HG03045 (cell line): ENCODE data around the gene B4GALT2.

Experiments
- ATAC-seq: cut with Tn5 transposase; IDR thresholded peaks from one replicate; pipeline ENCODE4 v1.9.1; 2021; ENCODE audit warnings: mild to moderate bottlenecking, moderate library complexity; ENCODE audit not compliant: unreplicated experiment

B4GALT2 gene, protein sequence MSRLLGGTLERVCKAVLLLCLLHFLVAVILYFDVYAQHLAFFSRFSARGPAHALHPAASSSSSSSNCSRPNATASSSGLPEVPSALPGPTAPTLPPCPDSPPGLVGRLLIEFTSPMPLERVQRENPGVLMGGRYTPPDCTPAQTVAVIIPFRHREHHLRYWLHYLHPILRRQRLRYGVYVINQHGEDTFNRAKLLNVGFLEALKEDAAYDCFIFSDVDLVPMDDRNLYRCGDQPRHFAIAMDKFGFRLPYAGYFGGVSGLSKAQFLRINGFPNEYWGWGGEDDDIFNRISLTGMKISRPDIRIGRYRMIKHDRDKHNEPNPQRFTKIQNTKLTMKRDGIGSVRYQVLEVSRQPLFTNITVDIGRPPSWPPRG

DNA sequence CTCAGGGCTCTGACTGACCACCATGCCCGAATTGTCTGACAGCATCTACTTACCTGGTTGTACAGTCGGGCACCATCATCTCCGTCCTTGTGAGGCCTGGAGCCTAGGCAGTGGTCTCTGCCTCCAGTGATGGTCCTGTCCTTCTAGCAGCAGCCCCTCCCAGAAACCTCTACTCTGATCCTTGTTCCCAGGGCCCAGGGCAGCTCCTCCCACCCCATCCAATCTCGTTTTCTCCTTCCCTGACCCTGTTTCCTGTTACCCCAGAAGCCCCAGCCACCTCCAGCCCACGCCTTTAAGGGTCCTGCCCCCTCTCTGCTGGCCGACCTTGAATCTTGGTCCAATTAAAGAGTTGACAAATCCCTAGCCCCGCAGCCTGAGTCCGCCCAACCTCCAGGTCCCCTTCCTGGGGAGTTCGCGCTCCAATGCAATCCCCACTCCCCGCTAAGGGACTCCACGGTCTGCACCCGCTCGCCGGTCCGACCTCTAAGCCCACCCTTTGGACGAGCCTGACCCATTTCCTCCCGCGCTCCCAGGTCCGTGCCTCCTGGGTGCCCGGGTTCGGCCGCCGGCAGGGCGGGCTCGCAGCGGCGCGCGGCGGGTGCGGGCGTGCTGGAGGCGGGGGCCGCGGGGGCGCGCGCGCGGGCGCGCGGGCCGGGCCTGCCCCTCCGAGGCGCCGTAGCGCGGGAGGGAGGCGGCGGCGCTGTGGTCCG, at the start of gene B4GALT2:
B4GALT2 (plus strand) TSS at position 660 of the 710 bp plus-strand sequence. CDS start 1,951 bp downstream, outside the sequence.
- ATAC-seq = no peak

DNA sequence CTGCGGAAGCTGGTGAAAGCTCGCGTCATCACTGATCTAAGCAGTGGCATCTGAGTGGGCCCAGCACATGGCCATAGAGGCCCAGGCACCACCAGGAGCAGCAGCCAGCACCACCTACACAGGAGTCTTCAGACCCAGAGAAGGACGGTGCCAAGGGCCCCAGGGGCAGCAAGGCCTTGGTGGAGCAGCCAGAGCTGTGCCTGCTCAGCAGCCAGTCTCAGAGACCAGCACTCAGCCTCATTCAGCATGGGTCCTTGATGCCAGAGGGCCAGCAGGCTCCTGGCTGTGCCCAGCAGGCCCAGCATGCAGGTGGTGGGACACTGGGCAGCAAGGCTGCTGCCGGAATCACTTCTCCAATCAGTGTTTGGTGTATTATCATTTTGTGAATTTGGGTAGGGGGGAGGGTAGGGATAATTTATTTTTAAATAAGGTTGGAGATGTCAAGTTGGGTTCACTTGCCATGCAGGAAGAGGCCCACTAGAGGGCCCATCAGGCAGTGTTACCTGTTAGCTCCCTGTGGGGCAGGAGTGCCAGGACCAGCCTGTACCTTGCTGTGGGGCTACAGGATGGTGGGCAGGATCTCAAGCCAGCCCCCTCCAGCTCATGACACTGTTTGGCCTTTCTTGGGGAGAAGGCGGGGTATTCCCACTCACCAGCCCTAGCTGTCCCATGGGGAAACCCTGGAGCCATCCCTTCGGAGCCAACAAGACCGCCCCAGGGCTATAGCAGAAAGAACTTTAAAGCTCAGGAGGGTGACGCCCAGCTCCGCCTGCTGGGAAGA, 48.7 kb upstream of the B4GALT2 start:
- ATAC-seq = no peak

DNA sequence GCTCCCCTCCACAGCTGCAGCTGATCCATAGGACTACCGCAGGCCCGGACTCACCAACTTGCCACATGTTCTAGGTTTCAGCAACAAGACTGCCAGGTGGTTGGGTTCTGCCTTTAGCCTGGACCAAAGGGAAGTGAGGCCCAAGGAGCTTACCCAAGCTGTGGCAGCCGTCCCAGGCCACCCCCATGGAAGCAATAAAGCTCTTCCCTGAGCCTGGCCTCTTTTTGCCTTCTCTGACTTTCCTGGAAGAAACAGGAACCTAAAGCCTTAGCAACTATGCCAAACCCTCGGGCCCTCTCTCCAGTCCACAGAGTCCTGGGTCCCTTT, 48.1 kb upstream of the B4GALT2 start:
- ATAC-seq = no peak

DNA sequence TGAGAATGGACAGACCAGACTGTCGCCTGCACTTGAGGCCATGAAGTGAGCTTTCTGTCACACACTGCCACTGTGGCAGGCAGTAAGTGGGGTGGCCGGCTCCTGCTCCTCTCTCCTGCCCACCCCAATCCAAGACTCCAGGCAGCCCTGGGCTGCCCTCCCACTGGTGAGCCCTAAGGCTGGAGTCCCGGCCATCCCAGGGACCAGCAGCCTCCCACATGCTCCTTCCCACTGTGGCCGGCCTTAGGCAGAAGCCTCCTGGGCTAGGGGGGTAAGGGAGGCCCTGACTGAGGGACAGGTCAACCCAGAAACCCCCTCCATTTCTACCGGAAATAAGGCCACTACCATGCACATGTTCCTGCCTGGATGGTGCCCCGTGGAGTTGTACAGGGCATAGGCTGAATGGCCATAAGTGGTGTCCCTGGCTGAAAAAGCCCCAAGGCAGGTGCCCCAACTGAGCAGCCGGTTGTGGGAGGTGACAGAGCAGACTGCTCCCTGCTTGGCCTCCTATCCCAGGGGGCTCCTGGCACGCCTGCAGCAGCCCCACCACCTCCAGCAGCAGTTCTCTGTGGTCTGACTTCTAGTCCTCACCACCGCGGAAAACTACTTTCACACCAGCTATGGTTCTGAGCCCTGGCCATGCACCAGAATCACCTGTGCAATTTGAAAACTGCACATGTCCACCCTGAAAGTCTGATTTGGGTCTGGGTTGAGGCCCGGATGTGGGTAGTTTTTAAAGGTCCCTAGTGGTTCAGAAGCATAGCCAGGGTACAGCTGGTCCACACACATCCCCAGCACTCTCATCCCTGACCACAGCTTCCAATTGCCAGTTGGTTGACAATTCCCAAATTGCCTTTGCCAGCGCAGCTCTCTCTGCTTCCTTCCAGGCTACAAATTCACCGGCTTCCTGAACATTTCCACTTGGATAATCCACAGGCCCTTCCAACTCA, 47.0 kb upstream of the B4GALT2 start:
- no peak for ATAC-seq

DNA sequence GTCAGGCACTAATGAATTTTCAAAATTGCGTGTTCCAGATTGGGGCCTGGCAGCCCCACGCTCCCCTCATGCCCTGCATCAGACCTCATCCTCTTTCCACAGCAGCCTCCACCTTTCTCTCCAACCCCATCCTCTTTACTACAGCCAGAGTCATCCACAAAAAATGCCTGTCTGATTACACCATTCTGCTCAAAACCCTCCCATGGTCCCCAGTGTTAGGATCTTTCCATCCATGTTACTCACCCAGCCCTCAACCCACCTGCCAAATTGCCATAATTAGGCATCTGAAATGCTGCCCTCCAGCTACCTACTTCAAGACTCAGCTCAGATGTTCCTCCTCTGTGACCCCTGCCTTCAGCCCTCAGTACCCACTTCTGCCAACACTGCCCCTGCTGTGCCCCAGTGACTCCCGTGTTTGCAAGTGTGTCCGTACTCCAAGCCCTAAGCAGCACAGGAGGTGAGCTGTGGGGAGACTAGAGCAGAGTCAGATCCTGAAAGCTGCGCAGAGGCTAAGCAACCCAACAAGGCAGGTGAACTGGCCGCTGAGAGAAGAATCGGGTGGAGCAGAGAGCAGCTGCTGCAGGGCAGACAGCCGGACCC, 46.1 kb upstream of the B4GALT2 start:
- no peak for ATAC-seq

DNA sequence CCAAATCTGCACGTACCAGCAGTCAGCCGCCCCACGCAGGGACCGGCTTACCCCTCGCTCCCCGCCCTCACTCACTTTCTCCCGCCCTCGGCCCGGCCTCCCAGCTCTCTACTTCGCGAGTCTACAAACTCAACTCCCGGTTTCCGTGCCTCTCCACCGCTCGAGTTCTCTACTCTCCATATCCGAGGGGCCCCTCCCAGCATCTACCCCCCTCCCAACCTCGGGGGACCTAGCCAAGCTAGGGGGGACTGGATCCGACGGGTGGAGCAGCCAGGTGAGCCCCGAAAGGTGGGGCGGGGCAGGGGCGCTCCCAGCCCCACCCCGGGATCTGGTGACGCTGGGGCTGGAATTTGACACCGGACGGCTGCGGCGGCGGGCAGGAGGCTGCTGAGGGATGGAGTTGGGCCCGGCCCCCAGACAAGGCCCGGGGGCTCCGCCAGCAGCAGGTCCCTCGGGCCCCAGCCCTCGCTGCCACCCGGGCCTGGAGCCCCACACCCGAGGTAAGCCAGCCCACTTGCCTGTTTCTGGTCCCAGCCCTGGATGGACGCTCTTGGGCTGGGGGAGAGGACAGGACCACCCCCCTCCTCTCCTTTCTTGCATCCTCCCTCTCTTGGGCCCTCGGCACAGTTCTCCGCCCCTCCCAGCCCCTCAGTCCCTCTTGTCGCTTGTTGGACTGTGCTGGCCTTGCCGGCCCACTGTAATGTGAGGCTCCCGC, 45.5 kb upstream of the B4GALT2 start, which contains the start of gene ARTN:
ARTN (plus strand) TSS at position 416 of the 715 bp plus-strand sequence. CDS start 1,856 bp downstream, outside the sequence.
- ATAC-seq = no peak

DNA sequence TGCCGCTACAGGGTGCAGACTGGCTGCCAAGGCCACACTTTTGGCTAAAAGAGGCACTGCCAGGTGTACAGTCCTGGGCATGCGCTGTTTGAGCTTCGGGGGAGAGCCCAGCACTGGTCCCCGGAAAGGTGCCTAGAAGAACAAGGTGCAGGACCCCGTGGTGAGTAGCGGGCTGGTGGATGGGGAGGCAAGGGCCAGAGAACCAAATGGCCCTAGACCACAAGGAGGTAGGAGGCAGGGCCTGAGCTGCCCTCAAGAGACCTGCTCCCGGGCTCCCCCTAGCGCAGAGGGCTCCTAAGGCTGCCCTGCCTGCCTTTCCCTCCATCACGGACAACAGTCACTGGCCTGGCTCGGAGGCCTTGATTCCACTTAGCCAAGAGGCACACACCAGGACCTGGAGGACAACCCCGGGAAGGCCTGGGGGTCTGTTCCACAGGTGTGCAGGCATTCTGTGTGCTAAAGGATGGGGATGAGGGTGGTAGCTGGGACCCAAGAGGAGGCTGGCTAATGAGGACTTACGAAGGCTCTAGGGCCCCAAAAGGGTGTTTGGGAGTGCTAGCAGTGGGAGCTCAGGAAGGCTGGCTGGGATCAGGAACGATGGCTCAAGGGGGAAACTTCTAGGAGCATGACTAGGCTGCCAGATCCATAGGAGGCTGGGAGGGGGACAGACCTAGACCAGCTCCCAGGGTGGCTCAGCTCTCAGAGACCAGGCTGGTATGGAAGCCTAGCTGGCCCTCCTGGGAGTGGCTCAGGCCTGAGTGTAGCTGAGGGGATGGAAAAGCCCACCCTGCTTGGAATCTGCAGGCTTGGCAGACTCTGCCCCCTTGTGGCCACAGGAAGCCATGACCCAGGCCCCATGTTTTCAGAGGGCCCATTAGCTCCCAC, 44.7 kb upstream of the B4GALT2 start:
- ATAC-seq = no peak

DNA sequence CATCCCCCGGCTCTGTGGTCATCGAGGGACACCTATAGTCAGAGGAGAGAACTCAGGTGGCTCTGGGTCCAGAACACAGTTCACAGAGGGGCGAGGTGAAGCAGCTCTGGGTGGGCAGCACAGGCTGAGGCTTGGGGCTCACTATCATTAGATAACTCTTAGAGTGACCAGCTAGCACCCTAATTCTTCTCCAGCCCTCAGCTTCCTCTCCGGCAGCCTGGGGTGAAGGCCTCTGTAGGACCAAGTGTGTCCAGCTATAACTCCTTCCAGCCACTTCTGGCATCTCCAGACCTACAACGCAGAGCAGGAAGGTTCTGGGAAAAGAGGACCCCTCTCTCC, 44.1 kb upstream of the B4GALT2 start:
- no peak for ATAC-seq

DNA sequence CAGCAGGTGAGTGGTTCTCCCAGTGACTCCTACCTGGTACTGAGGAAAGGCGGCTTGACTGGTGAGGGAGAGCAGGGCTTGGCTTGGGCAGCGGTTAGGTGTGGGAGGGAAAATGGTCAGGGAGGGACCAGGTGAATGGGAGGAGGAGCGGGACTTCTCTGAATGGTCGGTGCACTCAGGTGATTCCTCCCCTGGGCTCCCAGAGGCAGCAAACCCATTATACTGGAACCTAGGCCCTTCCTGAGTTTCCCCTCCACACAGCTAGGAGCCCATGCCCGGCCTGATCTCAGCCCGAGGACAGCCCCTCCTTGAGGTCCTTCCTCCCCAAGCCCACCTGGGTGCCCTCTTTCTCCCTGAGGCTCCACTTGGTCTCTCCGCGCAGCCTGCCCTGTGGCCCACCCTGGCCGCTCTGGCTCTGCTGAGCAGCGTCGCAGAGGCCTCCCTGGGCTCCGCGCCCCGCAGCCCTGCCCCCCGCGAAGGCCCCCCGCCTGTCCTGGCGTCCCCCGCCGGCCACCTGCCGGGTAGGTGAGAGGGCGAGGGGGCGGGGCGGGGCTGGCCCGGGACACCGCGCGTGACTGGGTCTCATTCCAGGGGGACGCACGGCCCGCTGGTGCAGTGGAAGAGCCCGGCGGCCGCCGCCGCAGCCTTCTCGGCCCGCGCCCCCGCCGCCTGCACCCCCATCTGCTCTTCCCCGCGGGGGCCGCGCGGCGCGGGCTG, 43.1 kb upstream of the B4GALT2 start:
- ATAC-seq = no peak

DNA sequence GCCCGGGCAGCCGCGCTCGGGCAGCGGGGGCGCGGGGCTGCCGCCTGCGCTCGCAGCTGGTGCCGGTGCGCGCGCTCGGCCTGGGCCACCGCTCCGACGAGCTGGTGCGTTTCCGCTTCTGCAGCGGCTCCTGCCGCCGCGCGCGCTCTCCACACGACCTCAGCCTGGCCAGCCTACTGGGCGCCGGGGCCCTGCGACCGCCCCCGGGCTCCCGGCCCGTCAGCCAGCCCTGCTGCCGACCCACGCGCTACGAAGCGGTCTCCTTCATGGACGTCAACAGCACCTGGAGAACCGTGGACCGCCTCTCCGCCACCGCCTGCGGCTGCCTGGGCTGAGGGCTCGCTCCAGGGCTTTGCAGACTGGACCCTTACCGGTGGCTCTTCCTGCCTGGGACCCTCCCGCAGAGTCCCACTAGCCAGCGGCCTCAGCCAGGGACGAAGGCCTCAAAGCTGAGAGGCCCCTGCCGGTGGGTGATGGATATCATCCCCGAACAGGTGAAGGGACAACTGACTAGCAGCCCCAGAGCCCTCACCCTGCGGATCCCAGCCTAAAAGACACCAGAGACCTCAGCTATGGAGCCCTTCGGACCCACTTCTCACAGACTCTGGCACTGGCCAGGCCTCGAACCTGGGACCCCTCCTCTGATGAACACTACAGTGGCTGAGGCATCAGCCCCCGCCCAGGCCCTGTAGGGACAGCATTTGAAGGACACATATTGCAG, 42.4 kb upstream of the B4GALT2 start:
- ATAC-seq = no peak

DNA sequence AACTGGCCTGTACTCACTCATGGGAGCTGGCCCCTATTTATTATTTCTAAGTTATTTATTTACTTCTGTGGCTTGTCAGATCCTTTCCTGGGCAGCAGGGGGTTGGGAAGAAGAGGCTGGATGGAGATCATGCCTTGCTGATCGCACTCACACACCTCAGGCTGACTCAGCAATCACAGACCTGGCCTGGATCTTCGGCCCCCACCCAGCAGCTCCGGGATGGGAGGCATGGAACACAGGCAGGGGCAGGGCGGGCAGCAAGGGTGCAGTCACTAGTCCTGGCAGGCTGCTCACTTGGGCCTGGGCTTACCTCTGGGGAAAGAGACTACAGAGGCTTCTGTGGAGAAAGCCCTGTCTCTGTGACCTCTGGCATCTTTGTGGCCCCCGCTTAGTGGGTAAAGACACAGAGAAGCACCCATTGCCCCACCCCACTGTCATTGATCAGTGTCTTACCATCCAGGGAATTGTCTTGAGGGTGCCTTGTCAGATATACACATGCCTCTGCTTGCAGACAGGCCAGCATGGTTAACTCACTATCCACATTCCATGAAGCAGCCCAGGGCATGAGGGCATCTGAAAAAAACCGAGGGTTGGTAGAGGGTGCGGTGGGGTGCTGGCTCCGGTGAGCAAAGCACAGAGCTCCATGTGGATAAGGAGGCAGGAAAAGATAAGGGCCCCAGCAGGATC, 41.7 kb upstream of the B4GALT2 start:
- ATAC-seq = no peak

DNA sequence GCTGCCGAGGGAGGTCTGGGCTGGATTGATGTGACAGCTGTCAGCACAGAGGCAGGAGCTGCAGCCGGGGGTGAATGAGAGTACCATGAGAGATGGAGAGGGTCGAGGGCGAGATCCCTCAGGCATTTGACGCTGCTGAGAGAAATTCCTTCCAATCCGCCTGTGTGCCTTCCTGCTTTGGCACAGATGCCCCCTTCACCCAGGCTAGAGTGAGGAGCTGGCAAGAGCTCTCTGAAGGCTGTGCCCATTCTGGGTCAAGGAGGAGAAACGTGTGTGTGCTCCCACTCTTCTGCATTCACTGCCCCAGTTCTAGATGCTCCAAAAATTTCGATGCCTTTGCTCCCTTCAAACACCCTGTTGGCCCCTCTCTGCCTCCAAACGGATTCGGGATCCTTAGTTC, 40.6 kb upstream of the B4GALT2 start:
- ATAC-seq = no peak

DNA sequence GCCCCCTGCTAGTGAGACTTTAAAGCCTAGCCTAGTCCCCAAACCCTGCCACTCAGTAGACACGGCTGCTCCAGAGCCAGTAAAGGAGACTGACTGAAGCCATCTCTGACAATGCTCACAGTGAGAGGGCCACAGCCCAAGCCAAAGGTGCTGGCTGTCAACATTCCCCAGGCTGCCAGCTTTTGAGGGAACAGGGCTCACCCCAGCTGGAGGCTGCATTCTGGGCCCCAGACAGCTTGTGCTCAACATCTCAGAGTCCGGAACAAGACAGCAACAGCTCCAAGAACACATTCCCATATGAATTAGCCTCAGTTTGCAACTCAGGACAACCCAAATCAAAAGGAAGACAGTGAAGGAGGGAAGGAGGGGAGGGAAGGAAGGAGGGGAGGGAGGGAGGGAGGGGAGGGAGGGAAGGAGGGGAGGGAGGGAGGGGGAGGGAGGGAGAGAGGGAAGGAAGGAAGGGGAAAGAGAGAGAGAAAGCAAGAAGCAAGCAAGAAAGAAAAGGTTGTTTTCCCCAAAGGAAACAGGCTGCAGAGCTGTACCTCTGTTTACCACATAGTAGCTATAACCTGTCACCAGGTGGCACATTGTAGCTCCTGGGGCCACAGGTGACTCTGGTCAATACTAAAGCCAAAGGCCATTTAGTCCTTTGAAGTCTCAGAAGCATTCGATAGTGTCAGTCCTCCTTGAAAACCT, 40.0 kb upstream of the B4GALT2 start:
- ATAC-seq = no peak

DNA sequence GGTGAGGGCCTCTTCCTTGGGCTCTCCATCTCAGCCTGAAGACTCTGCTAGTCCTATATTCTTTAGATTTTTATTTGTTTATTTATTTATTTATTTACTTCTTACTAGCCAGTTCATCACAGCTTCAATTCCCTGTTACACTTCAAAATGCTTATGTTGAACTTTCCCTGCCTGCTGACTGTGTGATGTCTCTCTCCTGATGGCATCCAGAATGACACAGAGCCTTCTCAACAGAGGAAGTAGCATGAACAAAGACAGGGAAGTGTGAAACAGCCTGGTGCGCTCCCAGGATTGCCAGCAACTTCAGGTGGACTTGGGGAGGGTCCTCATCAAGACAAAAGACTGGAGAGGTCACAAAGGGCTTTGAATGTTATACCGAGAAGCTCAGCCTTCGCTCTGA, 36.6 kb upstream of the B4GALT2 start:
- no peak for ATAC-seq

DNA sequence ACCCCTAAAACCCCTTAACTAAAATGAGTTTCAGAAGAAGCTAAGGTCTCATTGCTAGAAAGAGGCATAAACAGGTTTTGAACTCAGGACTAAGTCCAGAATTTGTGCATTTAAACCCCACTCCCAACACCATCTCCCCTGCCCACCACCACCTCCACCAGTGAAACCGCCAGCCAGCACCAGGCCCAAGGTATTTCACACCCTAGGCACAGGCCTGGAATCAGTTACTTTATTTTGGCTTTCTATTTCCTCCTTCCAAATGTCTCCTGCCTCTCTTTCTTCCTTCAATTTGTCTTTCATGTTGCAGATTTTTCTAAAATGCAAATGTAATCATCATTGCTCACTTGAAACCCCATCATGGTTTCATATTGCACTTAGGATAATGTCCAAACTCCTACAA, 34.1 kb upstream of the B4GALT2 start:
- no peak for ATAC-seq

DNA sequence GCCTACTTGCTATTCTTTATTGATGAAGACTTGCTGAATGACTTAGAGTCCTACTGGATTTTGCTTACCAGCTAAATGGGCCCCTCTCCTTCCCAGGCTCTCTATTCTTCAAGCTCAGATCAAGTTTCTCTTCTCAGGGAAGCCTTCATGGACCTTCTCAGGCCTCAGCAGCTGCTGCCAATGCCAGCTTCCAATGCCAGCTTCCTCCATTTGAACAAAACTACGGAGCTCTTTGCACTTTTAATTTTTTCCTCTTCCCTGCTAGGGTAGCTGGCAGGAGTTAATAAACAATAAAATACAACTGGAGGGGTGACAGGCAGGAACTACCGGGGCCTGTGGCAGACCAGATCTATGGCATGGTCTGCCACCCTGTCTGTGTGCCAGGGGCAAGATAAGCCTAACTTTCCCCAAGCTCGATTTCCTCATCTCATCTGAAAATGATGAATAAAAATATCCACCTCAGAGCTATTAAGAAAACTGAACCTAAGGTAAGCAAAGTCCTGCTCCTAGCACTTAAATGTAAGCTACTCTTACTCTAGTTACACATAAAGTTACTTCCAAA, 33.3 kb upstream of the B4GALT2 start:
- no peak for ATAC-seq
